ENCODE results near the gene SEPTIN11. TPM values are rescaled to one million over a fixed set of nuclear protein-coding genes. Genes with fewer than 3 reads are reported as not detected.

Gene SEPTIN11
- total RNA-seq, 1 donor from 2014 or later = 192 TPM

GRCh38 chr4:76948443-76949275 is 893 bp upstream of the SEPTIN11 start:
- Mint-ChIP-seq H3K36me3 (ENCODE audit: low read depth) (peaks cover 7% of the 10 kb centered on the region), H3K27ac (ENCODE audit: unreplicated experiment) (peak overlapping the region; percentile 59), H3K27me3 (ENCODE audit: low read depth) (no peaks in the 10 kb centered on the region), H3K4me1 (peaks cover 57% of the 10 kb centered on the region), H3K9me3 (no peaks in the 10 kb centered on the region), H3K4me3 (peak overlapping the region; percentile 90)
- TF ChIP-seq CTCF (conservative IDR thresholded peaks at IDR 0.05) = no peak
- DNase-seq (ENCODE audit: low read depth, low spot score) = peak; percentile 61

- Mint-ChIP-seq H3K4me1 (peaks cover 72% of the 10 kb centered on the region), H3K4me3 (peak overlapping the region; percentile 90), H3K36me3 (ENCODE audit: low read depth) (peaks cover 8% of the 10 kb centered on the region), H3K27me3 (ENCODE audit: low read depth) (no peaks in the 10 kb centered on the region), H3K27ac (ENCODE audit: unreplicated experiment) (peak overlapping the region; percentile 97), H3K9me3 (no peaks in the 10 kb centered on the region)
- no peak for TF ChIP-seq CTCF (conservative IDR thresholded peaks at IDR 0.05)
- DNase-seq (ENCODE audit: low read depth, low spot score) = peak; percentile 45
Observed at GRCh38 chr4:76950052-76950955, 752 bp downstream of the SEPTIN11 start.

- Mint-ChIP-seq H3K4me3 (peak overlapping the region; percentile 90), H3K4me1 (peaks cover 77% of the 10 kb centered on the region), H3K36me3 (ENCODE audit: low read depth) (peaks cover 11% of the 10 kb centered on the region), H3K27ac (ENCODE audit: unreplicated experiment) (peak overlapping the region; percentile 84), H3K27me3 (ENCODE audit: low read depth) (no peaks in the 10 kb centered on the region), H3K9me3 (no peaks in the 10 kb centered on the region)
- TF ChIP-seq CTCF (conservative IDR thresholded peaks at IDR 0.05) = no peak
- no peak for DNase-seq (ENCODE audit: low read depth, low spot score)
Observed at GRCh38 chr4:76950956-76951671, 1.6 kb downstream of the SEPTIN11 start.

- Mint-ChIP-seq H3K36me3 (ENCODE audit: low read depth) (peaks cover 8% of the 10 kb centered on the region), H3K9me3 (no peaks in the 10 kb centered on the region), H3K27ac (ENCODE audit: unreplicated experiment) (no peak overlapping the region), H3K4me1 (peaks cover 74% of the 10 kb centered on the region), H3K27me3 (ENCODE audit: low read depth) (no peaks in the 10 kb centered on the region), H3K4me3 (peak overlapping the region; percentile 90)
- TF ChIP-seq CTCF (conservative IDR thresholded peaks at IDR 0.05) = no peak
- no peak for DNase-seq (ENCODE audit: low read depth, low spot score)
Observed at GRCh38 chr4:76951672-76952010, 2.1 kb downstream of the SEPTIN11 start.

- TF ChIP-seq CTCF (conservative IDR thresholded peaks at IDR 0.05) = no peak
- peaks cover 74% of the 10 kb centered on the region for H3K4me1 Mint-ChIP-seq
- H3K4me3 Mint-ChIP-seq = peak overlapping the region; percentile 90
Observed at GRCh38 chr4:76952071-76952470, 2.5 kb downstream of the SEPTIN11 start.

More at GRCh38 chr4:76952071-76952470, 2.5 kb downstream of the SEPTIN11 start:
- DNase-seq (ENCODE audit: low read depth, low spot score) = no peak
- peaks cover 8% of the 10 kb centered on the region for H3K36me3 Mint-ChIP-seq (ENCODE audit: low read depth)
- no peak overlapping the region for H3K27ac Mint-ChIP-seq (ENCODE audit: unreplicated experiment)
- no peaks in the 10 kb centered on the region for H3K27me3 Mint-ChIP-seq (ENCODE audit: low read depth)
- no peaks in the 10 kb centered on the region for H3K9me3 Mint-ChIP-seq

Measured in neural crest cell (in vitro differentiated cells).